Middle frontal gyrus (tissue), 1 donor: Measurements from ENCODE around the gene ING1.
"Not testable (repeated sequence)": the region's sequence is repeated elsewhere in the genome, so short reads cannot be mapped to it uniquely, and the experiment has no call there.

Experiments used
- DNase-seq: peaks from one replicate; pipeline ENCODE4 v3.0.0-alpha.2; 2015; ENCODE audit warnings: low spot score; ENCODE audit errors: extremely low spot score

Gene ING1

DNA sequence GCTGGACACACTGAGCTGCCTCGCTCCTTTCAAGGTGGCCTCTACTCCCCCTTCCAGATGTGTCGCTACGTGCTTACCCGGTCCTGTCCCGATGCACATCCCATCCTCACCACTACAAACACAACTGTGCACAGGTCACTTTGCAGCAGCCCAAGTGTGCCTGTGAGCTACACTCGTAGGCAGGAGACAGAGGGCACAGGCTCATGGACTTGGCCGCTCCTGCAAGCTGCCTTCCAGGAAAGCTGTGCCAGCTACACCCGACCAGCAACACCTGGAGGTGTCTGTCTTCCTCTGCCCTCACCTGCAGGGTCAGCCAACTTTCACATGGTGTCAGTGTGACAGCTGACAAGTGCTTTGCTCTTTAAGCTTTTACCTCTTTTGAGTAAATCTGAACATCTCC, 23.0 kb upstream of the ING1 start:
- no peak for DNase-seq

DNA sequence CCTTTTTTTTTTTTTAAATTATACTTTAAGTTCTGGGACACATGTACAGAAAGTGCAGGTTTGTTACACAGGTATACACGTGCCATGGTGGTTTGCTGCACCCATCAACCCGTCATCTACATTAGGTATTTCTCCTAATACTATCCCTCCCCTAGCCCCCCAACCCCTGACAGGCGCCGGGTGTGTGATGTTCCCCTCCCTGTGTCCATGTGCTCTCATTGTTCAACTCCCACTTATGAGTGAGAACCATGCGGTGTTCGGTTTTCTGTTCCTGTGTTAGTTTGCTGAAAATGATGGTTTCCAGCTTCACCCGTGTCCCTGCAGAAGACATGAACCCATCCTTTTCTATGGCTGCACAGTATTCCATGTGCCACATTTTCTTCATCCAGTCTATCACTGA, 17.7 kb upstream of the ING1 start:
- not testable (repeated sequence) for DNase-seq

DNA sequence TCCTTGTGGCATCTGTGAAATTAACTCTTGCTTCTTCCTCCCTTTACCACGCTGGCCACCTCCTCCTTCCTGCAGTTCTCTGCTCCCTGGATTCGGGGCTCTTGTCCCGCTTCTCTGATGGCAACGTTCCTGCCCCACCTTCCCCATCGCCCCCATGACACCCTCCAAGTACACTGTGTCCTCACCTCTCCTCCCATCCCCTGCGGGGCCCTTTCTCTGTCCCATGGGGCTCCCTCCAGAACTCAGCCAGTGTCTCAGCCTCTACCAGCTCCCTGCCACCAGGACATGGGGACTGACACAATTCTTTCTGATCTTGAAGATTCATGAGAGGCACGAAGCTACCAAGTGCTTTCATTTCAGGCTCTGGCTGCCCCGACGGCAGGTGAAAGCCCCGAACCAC, 16.7 kb upstream of the ING1 start:
- DNase-seq, result no peak

DNA sequence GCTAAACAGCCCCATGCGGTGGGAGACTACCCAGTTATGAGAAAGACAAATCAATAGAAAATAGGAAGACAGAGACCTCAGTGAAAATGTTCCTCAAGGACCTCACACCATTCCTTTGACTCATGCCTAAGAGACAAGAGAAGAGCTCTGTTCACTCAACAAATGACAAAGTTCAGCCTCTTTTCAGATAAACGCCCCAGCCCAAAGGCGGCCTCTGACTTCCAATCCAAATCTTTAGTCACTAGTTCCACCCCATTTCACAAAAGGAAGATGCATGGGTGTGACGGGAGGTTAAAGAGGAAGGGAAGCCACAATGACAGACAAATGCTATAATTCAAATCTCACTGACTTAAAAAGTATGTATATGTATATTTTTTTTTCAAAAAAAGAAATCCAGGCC, 15.7 kb upstream of the ING1 start:
- DNase-seq, result no peak

DNA sequence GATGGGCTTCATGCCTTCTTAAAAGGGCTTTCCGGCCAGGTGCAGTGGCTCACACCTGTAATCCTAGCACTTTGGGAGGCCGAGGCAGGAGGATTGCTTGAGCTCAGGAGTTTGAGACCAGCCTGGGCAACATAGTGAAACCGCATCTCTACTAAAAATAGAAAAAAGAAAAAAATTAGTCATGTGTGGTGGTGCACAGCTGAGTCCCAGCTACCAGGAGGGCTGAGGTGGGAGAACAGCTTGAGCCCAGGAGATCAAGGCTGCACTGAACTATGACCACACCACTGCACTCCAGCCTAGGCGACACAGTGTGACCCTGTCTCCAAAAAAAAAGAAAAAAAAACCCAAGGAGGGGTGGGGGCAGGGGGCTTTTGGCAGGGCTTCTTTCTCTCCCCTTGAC, 14.8 kb upstream of the ING1 start:
- no peak for DNase-seq

DNA sequence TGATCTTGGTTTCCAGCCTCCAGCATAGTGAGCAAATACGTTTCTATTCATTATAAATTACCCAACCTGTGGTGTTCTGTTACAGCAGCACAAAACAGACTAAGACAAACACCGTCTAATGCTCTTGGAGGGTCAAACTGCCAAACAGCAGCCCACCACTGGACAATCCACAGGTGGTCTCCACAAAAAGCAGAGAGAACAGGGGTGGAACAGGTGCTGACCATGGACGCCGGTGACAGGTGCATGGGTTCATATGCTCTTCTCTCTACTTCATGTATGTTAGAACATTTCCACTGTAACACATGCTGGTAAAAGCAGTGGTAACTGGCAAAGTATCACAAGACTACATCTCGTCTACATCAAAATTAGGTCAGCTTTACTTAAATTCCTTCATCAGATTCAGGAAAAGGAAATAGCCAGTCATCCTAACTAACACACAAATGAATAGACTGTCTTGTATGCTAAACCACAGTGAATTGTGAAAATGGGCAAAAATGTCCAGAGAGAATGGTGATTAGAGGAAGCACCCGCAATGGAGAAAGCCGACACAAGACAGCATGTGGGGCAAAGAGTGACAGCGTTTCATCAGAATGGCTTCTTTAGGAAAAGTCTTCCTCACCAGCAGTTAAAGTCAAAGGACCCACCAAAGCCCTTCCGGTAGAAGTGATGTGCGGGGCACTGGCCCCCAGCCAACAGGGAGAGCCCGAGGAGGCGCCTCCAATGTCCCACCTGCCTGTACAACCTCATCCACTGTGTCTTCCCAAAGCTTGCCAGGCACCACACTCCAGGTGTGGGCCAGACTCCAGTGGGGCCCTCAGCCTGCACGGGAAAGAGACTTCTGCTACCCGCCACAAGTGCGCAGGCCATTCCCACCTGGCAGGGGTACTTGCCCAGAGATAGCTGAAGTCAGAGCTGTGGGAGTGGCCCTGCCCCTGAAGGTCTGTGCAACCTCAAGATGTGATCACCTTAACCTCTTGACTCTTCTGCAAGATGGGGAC, 14.1 kb upstream of the ING1 start:
- no peak for DNase-seq

DNA sequence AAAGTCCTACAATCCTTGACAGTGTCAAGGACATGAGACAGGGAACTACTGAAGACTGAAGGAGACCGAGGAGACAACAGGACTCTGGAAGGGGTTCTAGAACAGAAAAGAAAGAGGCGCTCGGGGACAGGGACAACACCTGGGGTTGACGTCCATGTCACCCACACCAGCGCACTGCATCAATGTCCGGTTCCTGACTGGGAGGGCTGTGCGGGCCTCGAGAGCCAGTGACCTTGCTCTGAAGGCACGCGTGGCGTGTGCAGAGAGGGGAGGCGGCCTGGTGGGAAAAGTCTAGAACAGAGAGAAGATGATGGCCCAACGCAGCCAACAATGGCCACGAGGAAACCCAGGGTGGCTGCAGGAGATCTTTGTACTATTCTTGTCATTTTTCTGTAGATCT, 13.3 kb upstream of the ING1 start:
- DNase-seq, result no peak

DNA sequence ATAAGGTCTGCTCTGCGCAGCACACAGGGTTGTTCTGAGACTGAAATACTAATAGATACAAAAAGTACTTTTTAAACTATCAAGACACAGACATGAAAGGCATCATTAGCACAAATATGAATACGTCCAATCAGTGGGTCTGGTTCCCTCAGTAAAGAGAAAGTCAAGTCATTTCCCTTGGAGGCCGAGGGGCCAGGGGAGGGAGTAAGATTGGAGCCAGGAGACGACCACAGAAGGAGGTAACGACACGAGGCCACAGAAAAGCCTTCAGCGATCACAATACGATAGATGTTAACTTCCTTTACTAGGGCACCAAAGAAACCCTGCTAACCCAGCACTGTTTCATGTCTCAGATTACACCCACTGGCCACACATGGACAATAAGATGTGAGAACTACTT, 12.9 kb upstream of the ING1 start:
- DNase-seq, result no peak

DNA sequence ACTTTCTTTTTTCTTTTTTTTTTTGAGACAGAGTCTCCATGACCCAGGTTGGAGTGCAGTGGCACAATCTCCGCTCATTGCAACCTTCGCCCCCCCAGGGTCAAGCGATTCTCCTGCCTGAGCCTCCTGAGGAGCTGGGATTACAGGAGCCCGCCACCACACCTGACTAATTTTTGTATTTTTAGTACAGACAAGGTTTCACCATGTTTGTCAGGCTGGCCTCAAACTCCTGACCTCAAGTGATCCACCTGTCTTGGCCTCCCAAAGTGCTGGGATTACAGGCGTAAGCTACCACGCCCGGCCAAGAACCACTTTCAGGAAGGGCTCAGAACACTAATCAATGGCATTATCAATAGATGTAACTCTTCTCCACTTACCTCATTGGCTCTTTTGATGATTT, 12.4 kb upstream of the ING1 start:
- not testable (repeated sequence) for DNase-seq

DNA sequence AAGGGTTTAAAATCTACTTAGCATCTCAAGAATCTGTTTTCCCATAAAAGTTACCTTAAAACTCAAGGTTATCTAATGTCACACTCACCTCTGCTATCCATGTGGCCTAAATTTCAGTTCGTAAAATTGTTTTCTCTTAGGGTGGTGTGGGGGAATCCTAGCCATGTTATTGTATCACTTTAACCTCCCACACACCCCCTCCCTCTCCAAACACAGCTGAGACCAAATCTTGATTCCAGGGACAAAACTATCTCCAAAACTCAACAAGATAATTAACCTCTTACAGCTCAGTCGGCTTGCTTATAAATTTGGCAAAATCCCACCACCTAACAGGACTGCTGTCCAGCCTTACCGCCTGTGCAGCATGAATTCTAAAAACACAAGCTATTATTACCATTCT, 11.4 kb upstream of the ING1 start:
- no peak for DNase-seq

DNA sequence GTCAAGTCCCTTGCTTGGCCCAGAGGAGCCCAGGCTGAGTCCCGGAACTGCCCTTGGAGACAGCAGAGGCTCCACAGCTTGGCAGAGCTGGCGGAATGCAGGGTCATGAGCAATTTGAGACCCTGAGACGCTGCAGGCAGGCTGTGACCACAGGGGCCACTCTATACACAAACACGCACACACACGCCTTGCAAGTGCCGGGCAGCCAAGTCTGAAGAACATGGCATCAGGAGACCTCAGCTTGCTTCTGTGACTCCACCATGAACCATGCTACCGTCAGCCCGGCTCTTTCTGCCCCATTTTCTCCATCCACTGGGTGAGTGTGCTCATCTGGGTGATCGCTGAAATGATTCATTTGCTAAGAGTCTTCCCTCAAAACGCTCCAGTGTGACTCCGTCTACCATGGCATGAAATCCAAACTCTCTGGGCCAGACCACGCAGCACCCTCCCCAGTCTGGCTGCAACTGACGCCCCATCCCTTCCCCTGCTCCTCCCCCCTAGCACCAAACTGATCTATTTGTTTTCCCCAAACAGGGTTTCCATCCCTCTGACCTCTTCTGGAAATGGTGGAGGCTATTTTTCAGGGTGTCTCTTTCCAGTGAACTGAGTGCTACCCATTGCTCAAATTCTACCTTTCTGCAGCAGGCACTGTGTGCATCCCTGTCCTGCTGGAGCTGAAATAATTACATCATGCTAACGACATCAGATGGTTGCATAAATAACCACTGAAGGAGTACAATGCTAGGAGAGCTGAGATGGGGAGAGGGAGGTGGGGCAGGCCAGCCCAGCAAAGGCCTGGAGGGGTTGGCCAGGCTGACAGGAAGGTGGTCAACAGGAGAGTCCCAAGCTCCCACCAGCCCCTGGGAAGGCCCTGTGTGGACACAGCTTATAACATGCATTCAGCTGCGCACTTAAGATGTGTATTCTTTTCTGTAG, 10.6 kb upstream of the ING1 start:
- DNase-seq, result no peak

DNA sequence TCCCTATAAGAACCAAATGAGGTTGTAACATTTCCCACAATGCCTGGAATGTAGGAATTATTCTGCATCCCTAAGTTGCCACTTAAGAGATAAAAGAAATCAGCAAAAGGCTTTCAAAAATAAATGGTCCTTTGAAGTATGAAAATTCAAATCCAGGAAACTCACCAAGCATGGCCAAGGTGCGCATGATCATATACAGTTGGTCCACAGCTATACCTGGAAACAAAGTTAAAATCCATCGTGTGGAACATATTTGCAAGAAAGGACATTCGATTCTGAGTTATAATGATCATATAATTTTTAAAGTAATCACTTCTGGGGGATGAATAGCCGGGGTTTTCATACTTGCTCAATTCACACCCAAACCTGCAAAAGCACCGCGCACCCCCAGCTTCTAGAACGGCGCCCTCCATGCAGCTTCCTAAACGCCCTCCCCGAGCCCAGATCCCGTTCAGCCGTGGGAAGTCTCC, 8.1 kb upstream of the ING1 start:
- DNase-seq, result no peak

DNA sequence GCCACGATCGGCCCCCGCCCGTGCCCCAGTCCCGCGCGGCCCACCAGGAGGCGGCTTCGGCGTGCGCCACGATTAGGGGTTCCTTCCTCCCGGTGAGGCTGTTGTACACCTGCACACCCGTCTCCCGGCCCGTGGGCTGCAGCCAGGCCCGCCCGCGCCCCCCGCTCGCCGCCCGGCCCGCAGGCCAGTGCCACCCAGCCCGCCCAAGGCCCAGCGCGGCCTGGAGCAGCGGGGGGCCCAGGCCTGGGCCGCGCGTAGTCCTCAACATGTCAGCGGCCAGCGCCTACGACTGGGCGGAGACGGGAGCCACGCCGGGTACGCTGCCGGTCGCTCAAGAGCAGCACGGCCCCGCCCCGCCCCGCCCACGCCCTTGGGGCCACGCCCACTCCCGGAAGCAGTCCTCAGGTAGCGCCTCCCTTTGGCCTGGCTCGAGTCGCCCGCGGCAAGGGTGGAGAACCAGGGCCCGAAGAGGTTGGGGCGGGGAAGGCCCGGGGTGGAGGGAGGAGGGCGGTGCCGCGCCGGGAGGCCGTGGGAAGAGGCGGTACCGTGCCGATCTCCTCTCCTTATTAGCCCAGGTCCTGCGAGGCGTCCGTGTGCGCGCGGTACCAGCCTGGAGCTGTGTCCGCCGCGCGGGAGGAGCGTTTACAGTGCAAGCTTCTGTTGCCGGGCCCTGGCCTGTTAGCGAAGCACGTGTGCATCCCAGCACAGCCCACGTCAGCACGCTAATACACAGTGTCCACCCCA, 7.5 kb upstream of the ING1 start, which contains the start of gene CARS2:
CARS2 (minus strand) TSS at position 291 of the 744 bp plus-strand sequence; CDS start at position 268, 23 bp downstream.
- DNase-seq, result peak; percentile 75

DNA sequence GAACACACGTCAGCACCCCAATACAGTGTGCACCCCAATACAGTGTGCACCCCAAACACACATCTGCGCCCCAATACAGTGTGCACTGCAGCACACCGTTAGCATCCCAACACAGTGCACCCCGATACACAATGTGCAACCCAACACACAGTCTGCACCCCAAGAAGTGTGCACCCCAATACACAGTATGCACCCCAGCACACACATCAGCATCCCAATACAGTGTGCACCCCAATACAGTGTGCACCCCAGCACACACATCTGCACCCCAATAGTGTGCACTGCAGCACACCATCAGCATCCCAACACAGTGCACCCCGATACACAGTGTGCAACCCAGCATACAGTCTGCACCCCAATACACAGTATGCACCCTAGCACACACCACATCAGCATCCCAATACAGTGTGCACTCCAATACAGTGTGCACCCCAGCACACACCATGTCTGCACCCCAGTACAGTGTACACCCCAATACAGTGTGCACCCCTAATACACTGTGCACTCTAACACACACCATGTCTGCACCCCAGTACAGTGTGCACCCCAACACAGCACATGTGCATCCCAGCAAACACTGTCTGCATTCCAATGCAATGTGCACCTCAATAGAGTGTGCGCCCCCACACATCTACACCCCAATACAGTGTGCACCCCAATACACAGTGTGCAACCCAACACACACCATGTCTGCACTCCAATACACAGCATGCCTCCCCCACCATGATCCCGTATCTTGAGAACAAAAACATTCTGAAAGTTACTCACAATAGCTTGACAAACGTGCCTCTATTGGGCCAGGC, 6.7 kb upstream of the ING1 start:
- no peak for DNase-seq

DNA sequence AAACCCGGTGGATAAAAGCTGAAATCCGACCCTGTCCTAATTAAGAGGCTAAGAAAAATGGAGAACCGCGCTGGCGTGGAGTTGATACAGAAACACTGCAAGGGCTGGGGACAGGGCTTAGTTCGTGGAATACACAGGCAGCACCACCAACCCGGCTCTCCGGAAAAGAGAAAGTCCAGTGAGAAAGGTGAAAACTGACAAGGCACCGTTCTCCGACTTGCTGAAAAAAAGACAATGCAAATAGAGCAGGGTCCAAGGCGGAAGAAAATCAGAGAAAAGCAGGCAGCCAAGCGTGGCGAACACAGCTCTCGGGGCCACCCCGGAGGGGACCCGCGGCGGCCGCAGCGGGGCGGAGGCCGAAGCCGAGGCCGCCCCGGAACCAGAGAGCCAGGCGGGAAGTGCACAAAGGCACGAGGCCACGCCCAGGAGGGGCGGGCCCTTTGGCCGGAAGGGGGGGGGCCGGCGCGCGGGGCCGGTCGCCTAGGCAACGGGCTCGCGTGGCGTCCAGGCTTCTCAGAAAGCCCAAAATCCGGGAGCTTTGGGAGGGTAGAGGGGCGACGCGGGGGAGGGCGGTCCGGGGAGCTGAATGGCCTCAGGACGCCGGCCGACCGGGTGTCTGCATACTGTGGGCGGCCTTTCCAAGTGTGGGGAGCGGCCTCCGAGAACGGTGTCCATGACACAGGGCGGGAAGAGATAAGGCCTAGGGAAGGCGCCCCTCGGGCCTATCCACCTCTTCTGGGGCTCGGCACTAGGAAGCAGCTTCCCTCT, 1.2 kb upstream of the ING1 start:
- DNase-seq, result peak; percentile 85

DNA sequence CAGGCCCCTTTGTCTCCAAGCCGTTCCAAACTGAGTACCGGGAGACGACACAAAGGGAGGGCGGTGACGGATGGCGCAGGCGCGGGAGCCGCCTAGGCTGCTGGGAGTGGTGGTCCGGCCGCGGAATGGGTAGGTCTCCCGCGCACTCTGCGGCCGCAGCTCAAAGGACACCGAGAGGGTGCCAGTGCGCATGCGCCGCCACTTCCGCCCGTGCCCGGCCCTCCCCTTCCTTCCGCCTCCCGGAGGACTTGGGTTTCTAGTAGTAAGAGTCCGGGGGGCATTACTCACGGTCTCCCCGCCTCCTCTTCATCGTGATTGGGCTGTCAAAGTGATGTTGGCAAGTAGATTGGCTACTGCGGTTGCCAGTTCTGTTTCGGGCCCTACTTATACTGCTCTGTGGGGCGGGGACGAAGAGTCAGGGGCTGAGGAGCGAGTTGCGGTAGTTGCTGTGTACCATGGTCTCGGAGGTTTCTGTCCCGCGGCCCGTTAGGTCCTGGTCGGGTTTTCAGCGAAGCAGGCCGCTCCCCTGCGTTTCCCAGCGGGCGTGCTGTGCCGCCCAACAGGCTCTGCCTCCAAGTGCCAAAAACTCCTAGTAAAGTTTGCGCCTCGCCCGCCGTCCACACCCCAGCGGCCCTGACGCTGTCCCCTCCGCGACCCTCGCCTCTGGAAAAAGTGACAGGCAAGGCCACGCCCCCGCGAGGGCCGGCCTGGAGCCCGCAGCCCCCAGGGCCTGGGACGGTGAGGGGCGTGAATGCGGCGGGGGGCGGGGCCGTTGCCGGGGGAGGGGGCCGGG, 455 bp upstream of the ING1 start:
- peak; percentile 96 for DNase-seq

DNA sequence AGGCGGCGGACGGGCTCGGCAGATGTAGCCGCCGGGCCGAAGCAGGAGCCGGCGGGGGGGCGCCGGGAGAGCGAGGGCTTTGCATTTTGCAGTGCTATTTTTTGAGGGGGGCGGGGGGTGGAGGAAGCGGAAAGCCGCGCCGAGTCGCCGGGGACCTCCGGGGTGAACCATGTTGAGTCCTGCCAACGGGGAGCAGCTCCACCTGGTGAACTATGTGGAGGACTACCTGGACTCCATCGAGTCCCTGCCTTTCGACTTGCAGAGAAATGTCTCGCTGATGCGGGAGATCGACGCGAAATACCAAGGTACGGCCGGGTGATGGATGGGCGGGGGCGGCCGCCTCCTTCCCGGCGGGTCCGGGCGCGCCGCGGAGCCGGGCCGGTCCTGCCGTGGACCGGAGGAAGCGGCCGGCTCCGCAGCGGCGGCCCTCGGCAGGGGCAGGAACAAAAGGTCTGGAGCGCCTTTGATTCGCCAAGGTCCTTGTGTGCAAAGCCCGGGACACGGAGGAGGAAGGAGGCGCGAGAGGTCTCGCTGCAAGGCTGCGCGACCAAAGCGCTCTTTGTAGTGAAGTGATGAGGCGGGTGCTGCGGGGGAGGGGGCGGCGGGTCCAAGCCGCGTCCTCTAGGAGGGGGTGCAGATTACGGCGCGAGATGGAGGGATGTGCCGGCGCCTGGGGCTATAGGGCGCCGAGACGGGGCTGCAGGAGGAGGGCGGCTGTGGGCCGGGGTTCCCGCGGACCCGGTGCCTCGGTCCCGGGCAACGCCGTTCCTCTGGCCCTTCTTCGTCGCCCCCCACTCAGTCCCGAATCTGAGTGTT, 689 bp downstream of the ING1 start:
- DNase-seq, result no peak
